ENCODE data around the gene IL1RL1.

IL1RL1 gene

GRCh38 chr2:102383722-102384121, 72.4 kb downstream of the IL1RL1 start:
- no peak for DNase-seq

- DNase-seq, result no peak
These were observed 74.2 kb downstream of the IL1RL1 start for GRCh38 chr2:102385522-102385921.

DNA sequence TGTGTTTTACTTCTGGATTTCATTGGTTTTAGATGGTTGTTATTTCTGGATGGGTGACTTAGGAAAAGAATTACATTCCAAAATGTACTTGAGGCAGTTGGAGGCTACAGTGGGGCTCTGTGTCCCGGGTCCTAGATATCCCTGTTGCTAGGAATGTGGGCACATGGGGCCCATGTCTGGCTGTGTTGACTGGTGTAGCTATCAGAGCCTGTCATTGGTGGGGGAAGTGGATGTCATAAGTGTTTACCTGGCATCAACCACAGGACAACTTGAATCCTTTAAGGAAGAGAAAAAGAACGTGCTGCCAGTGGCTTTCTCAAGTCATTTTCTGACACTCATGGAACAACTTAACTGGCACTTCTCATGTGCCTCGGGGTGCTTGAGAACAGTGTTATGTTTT, 74.6 kb downstream of the IL1RL1 start:
- DNase-seq, result no peak

GRCh38 chr2:102386867-102387541, 75.6 kb downstream of the IL1RL1 start:
- DNase-seq, result no peak

- no peak for DNase-seq
These were observed 76.6 kb downstream of the IL1RL1 start for GRCh38 chr2:102387763-102388546.

DNA sequence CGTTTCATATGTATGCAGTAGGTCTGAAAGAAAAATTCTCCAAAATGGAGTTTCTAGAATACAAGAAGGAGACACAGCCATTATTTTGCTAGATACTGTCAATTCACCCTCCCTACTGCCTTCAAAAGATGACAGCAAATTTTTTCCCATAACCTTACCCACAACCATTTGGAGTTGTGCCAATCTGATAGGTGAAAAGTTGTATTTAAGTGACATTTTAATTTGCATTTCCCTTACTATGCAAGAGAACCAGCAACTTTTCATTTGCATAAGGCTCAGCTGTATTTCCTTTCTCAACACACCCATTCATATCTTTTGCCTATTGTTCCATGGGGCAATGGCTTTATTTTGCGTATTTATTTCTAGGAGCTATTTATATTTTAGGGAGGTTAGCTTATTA, 80.2 kb downstream of the IL1RL1 start:
- no peak for DNase-seq

- no peak for DNase-seq
These were observed 80.7 kb downstream of the IL1RL1 start for GRCh38 chr2:102392096-102392495.

DNA sequence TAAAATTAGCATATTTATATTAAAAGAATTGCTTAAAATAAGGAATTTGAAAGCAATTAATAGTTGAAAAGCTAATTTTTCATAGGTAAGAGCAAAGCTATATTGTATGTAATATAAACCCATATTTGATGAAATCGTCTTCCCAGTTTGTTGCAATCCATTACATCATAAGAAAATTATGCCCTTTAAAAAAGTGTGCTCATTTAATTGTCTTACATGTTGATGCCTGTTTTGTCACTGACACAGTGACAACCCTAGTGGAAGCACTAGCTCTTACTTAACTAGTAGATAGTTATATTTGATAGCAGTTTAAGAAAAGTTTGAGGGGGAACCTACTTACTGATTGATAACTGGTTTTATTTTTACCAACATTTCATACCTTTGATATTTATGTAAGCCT, 81.6 kb downstream of the IL1RL1 start:
- no peak for DNase-seq

DNA sequence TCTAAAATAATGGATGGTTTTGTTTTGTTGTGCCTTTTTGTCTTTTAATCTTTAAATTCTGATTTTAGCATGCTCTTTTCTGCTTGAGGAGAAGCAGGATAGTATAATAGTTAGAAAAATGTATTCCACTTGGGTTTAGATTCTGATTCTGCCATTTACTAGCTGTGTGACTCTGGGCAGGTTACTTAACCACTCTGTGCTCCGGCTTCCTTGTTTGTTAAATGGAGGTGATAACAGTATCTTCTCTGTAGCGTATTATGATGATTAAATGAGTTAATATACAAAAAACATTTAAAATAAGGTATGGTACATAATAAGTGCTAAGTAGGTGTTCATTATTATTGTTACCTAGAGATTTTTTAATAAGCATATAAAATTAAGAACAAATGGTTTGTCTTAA, 84.6 kb downstream of the IL1RL1 start:
- DNase-seq, result no peak

DNA sequence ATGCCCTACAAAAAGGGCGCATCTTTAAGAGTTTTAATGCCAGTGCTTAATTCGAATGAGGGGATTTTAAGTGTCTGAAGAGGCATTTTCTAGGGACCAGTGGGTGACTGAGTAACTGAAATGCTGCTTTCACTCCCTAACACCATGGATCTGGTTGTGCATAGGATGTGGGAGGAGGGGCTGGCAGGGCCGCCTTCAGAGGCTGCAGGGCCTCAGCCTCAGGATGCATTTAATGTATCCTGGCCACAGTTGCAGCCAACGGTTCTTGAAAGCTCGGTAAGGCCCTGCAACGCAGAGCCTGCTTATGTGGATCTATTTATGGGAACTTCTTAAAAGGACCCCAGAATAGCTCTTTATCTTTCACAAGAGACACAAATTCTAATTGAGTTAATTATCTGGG, 85.8 kb downstream of the IL1RL1 start:
- no peak for DNase-seq

DNA sequence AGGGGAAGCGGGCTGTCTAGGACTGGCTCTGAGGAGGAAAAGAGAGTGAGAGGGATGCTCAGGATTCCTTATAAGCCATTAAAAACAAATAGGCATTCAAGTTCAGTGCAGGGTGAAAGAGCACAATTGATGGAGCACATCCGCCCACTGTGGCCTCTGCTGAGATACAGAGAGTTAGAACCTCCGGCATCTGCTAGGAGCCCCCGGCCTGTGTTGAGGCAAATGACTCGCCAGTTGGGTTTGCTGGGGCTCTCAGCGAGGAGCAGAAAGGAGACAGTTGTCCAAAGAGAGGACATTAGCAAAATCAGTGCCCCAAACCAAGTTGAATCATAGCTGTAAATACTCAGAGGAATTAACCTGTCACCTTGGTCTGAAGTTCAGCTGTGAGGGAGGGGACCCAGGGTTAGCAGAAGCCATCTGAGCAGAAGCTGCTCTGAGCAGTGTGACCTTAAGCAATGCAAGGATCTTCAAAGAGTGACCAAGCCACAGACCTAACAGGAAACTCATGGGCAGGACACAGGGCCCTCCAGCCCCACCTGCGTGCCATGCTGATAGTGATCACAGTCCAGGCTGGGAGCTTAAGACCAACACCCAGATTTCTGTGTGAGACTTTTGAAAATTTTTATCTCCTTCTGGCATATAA, 88.3 kb downstream of the IL1RL1 start:
- DNase-seq, result no peak

- no peak for DNase-seq
These were observed 90.1 kb downstream of the IL1RL1 start for GRCh38 chr2:102401456-102401855.
